Tibial nerve (tissue), 4 donors: ENCODE results near the gene ZFYVE16. TPM values are rescaled to one million over a fixed set of nuclear protein-coding genes. Genes with fewer than 3 reads are reported as not detected.

Source experiments
- DNase-seq, 2 donors: peaks; one replicate each; pipeline ENCODE4 v3.0.0-alpha.2; 2019; ENCODE audit warnings: low spot score in 2 of 2
- H3K27ac ChIP-seq, 4 donors: fragments of 200-600 bp; sonication (generic) in 3 of 4; one replicate each; pipeline ENCODE4 v1.5.1; 2017 to 2019; ENCODE audit warnings: mild to moderate bottlenecking in 1 of 4
- H3K27me3 ChIP-seq, 2 donors: fragments of 200-600 bp; sonication (generic) in 1 of 2; one replicate each; pipeline versions ENCODE4 v1.5.1 to v1.6.0; 2017 to 2019
- H3K36me3 ChIP-seq, 3 donors: fragments of 200-600 bp; sonication (generic); one replicate each; pipeline ENCODE4 v1.5.1; 2018 to 2019
- H3K4me1 ChIP-seq, 4 donors: fragments of 200-600 bp; sonication (generic) in 3 of 4; one replicate each; pipeline ENCODE4 v1.5.1; 2017 to 2019
- H3K4me3 ChIP-seq, 4 donors: fragments of 200-600 bp; sonication (generic) in 3 of 4; one replicate each; pipeline ENCODE4 v1.5.1; 2017 to 2019; ENCODE audit warnings: mild to moderate bottlenecking in 1 of 4, moderate library complexity in 1 of 4
- H3K9me3 ChIP-seq, 4 donors: fragments of 200-600 bp; sonication (generic) in 3 of 4; one replicate each; pipeline ENCODE4 v1.5.1; 2017 to 2019
- EP300 ChIP-seq, 2 donors: sonication (generic); formaldehyde crosslinking; IDR thresholded peaks; one replicate each; pipeline ENCODE4 v1.6.1; 2017; ENCODE audit warnings: antibody characterized with exemption in 2 of 2, mild to moderate bottlenecking in 1 of 2
- POLR2A ChIP-seq, 2 donors: fragments of 450-650 bp; IDR thresholded peaks; one replicate each; pipeline ENCODE4 v1.6.1; 2017; ENCODE audit warnings: antibody characterized with exemption in 2 of 2, mild to moderate bottlenecking in 2 of 2, moderate library complexity in 2 of 2
- WGBS, 2 donors: methylation state at CpG; one replicate each; pipeline ENCODE4 v1.1.5; 2018; 5-methylcytosine and 5-hydroxymethylcytosine counted together
- total RNA-seq, 4 donors: library from RNA; depleted of rRNA; stranded (reverse); fragments of >200 nt; gene quantifications; one replicate each; pipeline ENCODE4 v1.1.0, GENCODE V29; 2016
- TF ChIP-seq, protein P1 (sequence below), 5 experiments: fragments of 200-600 bp in 3 of 5; fragments of 450-650 bp in 2 of 5; sonication (generic) in 3 of 5; IDR thresholded peaks; one replicate each; pipeline ENCODE4 v1.5.1; 2016 to 2019; ENCODE audit warnings: antibody characterized with exemption in 5 of 5, mild to moderate bottlenecking in 3 of 5, moderate library complexity in 2 of 5

ZFYVE16 gene
- total RNA-seq, 4 donors from 2014 or later = 30.2 to 43.2 (median 36.6) TPM

- no peaks in the 10 kb centered on the region for H3K4me1 ChIP-seq
- no peaks in the 10 kb centered on the region for H3K27me3 ChIP-seq
- H3K27ac ChIP-seq = no peak overlapping the region
- H3K36me3 ChIP-seq = peaks cover 0 to 74% (median 5%) of the 10 kb centered on the region in 3 donors
- H3K4me3 ChIP-seq = no peak overlapping the region
- TF ChIP-seq POLR2A (IDR thresholded peaks at IDR 0.05) (no peak), EP300 (IDR thresholded peaks at IDR 0.05) (no peak)
- TF ChIP-seq, protein P1, sequence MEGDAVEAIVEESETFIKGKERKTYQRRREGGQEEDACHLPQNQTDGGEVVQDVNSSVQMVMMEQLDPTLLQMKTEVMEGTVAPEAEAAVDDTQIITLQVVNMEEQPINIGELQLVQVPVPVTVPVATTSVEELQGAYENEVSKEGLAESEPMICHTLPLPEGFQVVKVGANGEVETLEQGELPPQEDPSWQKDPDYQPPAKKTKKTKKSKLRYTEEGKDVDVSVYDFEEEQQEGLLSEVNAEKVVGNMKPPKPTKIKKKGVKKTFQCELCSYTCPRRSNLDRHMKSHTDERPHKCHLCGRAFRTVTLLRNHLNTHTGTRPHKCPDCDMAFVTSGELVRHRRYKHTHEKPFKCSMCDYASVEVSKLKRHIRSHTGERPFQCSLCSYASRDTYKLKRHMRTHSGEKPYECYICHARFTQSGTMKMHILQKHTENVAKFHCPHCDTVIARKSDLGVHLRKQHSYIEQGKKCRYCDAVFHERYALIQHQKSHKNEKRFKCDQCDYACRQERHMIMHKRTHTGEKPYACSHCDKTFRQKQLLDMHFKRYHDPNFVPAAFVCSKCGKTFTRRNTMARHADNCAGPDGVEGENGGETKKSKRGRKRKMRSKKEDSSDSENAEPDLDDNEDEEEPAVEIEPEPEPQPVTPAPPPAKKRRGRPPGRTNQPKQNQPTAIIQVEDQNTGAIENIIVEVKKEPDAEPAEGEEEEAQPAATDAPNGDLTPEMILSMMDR (IDR thresholded peaks at IDR 0.05) = no peak
- DNase-seq = no peak
- no peaks in the 10 kb centered on the region for H3K9me3 ChIP-seq
- 93 to 98% methylated on average over 4 of the region's 4 CpGs for WGBS, 2 donors
Measured at GRCh38 chr5:80438739-80439138, 30.9 kb downstream of the ZFYVE16 start.

DNA sequence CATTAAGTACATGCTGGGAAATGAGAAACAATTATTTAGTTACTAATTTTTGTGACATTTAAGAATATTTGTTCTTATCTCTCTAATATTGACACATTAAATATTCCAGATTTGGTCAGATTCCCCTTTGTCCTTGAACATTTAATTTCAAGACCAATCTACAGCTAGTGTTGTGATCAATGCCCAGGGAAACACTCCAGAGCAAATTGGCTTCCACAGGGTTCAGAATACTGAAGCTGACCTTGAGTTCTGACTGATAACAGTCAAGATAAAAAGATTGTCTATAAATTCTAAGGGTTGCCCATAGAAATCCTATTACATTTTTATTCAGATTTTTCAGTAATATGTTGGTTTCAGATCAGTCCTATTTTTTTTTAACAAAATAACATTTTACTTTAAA lies 31.3 kb downstream of the ZFYVE16 start:
- Histone ChIP-seq H3K4me3 (no peak overlapping the region), H3K27ac (no peak overlapping the region), H3K9me3 (no peaks in the 10 kb centered on the region), H3K36me3 (peaks cover 0 to 76% (median 5%) of the 10 kb centered on the region in 3 donors), H3K4me1 (no peaks in the 10 kb centered on the region), H3K27me3 (no peaks in the 10 kb centered on the region)
- TF ChIP-seq POLR2A (IDR thresholded peaks at IDR 0.05) (no peak), EP300 (IDR thresholded peaks at IDR 0.05) (no peak)
- TF ChIP-seq, protein P1 (IDR thresholded peaks at IDR 0.05) = no peak
- DNase-seq = no peak

- Histone ChIP-seq H3K27me3 (no peaks in the 10 kb centered on the region), H3K36me3 (peaks cover 0 to 75% (median 5%) of the 10 kb centered on the region in 3 donors), H3K4me1 (no peaks in the 10 kb centered on the region), H3K27ac (no peak overlapping the region), H3K9me3 (no peaks in the 10 kb centered on the region), H3K4me3 (no peak overlapping the region)
- TF ChIP-seq EP300 (IDR thresholded peaks at IDR 0.05) = no peak
- TF ChIP-seq, protein P1 (IDR thresholded peaks at IDR 0.05) = no peak
- no peak for TF ChIP-seq POLR2A (IDR thresholded peaks at IDR 0.05)
- DNase-seq = no peak
Measured at GRCh38 chr5:80442742-80443141, 34.9 kb downstream of the ZFYVE16 start.

DNA sequence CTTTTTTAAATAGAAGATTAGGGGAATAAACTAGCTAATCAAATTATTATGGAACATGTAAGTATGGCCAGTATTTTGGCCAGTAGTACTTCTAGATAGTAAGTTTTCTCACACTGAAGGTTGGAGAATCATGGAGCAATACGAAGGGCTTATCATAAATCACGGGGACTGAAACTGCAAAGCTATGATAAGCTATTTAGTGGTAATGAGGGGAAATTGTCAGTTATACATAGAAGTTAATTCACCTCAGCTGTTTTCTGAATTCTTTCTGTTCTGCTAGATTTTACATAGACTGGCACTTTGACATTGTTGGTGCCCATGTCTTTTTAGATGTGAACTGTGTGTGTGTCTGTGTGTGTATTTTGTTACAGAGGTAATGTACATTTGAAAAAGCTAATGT lies 45.5 kb downstream of the ZFYVE16 start:
- Histone ChIP-seq H3K27me3 (no peaks in the 10 kb centered on the region), H3K36me3 (peaks cover 0 to 86% (median 0%) of the 10 kb centered on the region in 3 donors), H3K4me1 (no peaks in the 10 kb centered on the region), H3K4me3 (no peak overlapping the region), H3K9me3 (no peaks in the 10 kb centered on the region), H3K27ac (no peak overlapping the region)
- WGBS, 2 donors = 91 to 96% methylated on average over 2 of the region's 2 CpGs
- TF ChIP-seq POLR2A (IDR thresholded peaks at IDR 0.05) (no peak), EP300 (IDR thresholded peaks at IDR 0.05) (no peak)
- TF ChIP-seq, protein P1 (IDR thresholded peaks at IDR 0.05) = no peak
- DNase-seq = no peak

DNA sequence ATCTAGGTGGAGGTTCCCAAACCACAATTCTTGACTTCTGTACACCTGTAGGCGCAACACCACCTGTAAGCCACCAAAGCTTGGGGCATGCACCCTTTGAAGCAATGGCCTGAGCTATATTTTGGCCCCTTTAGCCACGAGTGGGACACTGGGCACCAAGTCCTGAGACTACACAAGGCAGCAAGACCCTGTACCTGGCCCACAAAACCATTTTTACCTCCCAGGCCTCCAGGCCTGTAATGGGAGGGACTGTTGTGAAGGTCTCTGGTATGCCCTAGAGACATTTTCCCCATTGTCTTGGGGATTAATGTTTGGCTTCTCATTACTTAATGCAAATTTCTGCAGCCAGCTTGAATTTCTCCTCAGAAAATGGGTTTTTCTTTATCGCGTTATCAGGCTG lies 55.4 kb downstream of the ZFYVE16 start:
- no peak for DNase-seq
- H3K36me3 ChIP-seq = peaks cover 0 to 99% (median 7%) of the 10 kb centered on the region in 3 donors
- H3K4me1 ChIP-seq = no peaks in the 10 kb centered on the region

More for the DNA sequence above, 55.4 kb downstream of the ZFYVE16 start:
- no peak overlapping the region for H3K27ac ChIP-seq
- H3K4me3 ChIP-seq = no peak overlapping the region
- H3K27me3 ChIP-seq = no peaks in the 10 kb centered on the region
- WGBS, 2 donors = 92 to 96% methylated on average over 3 to 4 of the region's 4 CpGs
- peaks cover 0 to 24% (median 1%) of the 10 kb centered on the region in 4 donors for H3K9me3 ChIP-seq
- TF ChIP-seq EP300 (IDR thresholded peaks at IDR 0.05) (no peak), POLR2A (IDR thresholded peaks at IDR 0.05) (no peak)
- TF ChIP-seq, protein P1 (IDR thresholded peaks at IDR 0.05) = no peak
